HL-60 (cell line): ENCODE data around the gene EIF2S3B.

ENCODE experiments used
- DNase-seq, 2 experiments: peaks; one replicate each; pipeline ENCODE4 v3.0.0-alpha.2; 2010 to 2020; ENCODE audit warnings: low read depth in 1 of 2, low spot score in 1 of 2
- H3K27ac ChIP-seq: fragments of 250-450 bp; sonication (Bioruptor Pico); replicated peaks from 2 replicates; pipeline ENCODE4 v1.5.1; 2020; ENCODE audit warnings: mild to moderate bottlenecking, moderate library complexity
- H3K27me3 ChIP-seq: fragments of 250-450 bp; sonication (Bioruptor Pico); 2 replicates; pipeline ENCODE4 v1.5.1; 2021; ENCODE audit warnings: mild to moderate bottlenecking, moderate library complexity; ENCODE audit not compliant: insufficient read depth, poor library complexity, severe bottlenecking
- H3K4me3 ChIP-seq: replicated peaks from 2 replicates; pipeline ENCODE4 v1.5.1; 2011; ENCODE audit warnings: mild to moderate bottlenecking, control low read depth, low read length; ENCODE audit not compliant: insufficient read depth
- GABPA ChIP-seq: IDR thresholded peaks from 2 replicates; pipeline ENCODE4 v1.6.1; 2012; ENCODE audit warnings: low read depth
- POLR2AphosphoS5 ChIP-seq: IDR thresholded peaks from 2 replicates; pipeline ENCODE4 v1.6.1; 2012; ENCODE audit warnings: low read depth
- SPI1 ChIP-seq: IDR thresholded peaks from 2 replicates; pipeline ENCODE4 v1.6.1; 2012; ENCODE audit warnings: low read depth, mild to moderate bottlenecking, borderline replicate concordance
- TF ChIP-seq, protein P1 (sequence below): IDR thresholded peaks from one replicate; pipeline ENCODE4 v1.5.1; 2011; ENCODE audit warnings: low read length, control low read depth, inconsistent platforms; ENCODE audit not compliant: insufficient read depth
- TF ChIP-seq, protein P2 (sequence below): IDR thresholded peaks from 2 replicates; pipeline ENCODE4 v1.6.1; 2012; ENCODE audit warnings: low read depth; ENCODE audit not compliant: insufficient replicate concordance

Gene EIF2S3B

DNA sequence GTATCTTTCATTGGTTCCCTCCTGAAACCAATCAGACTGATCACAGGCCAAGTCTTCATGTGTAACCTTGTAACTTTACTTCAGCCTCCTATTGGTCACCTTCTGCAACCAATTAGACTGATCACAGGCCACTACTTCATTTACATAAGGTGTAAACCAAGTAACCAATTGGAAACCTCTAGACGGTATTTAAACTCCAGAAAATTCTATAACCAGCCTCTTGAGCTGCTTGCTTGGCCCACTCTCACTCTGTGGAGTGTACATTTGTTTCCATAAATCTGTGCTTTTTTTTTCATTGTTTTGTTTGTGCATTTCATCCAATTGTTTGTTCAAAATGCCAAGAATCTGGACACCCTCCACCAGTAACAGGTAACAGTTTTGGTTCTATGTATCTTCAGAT is 47.5 kb downstream of the EIF2S3B start:
- TF ChIP-seq SPI1 = no peak
- TF ChIP-seq, protein P1, sequence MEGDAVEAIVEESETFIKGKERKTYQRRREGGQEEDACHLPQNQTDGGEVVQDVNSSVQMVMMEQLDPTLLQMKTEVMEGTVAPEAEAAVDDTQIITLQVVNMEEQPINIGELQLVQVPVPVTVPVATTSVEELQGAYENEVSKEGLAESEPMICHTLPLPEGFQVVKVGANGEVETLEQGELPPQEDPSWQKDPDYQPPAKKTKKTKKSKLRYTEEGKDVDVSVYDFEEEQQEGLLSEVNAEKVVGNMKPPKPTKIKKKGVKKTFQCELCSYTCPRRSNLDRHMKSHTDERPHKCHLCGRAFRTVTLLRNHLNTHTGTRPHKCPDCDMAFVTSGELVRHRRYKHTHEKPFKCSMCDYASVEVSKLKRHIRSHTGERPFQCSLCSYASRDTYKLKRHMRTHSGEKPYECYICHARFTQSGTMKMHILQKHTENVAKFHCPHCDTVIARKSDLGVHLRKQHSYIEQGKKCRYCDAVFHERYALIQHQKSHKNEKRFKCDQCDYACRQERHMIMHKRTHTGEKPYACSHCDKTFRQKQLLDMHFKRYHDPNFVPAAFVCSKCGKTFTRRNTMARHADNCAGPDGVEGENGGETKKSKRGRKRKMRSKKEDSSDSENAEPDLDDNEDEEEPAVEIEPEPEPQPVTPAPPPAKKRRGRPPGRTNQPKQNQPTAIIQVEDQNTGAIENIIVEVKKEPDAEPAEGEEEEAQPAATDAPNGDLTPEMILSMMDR = no peak
- no peak for TF ChIP-seq POLR2AphosphoS5
- TF ChIP-seq, protein P2, sequence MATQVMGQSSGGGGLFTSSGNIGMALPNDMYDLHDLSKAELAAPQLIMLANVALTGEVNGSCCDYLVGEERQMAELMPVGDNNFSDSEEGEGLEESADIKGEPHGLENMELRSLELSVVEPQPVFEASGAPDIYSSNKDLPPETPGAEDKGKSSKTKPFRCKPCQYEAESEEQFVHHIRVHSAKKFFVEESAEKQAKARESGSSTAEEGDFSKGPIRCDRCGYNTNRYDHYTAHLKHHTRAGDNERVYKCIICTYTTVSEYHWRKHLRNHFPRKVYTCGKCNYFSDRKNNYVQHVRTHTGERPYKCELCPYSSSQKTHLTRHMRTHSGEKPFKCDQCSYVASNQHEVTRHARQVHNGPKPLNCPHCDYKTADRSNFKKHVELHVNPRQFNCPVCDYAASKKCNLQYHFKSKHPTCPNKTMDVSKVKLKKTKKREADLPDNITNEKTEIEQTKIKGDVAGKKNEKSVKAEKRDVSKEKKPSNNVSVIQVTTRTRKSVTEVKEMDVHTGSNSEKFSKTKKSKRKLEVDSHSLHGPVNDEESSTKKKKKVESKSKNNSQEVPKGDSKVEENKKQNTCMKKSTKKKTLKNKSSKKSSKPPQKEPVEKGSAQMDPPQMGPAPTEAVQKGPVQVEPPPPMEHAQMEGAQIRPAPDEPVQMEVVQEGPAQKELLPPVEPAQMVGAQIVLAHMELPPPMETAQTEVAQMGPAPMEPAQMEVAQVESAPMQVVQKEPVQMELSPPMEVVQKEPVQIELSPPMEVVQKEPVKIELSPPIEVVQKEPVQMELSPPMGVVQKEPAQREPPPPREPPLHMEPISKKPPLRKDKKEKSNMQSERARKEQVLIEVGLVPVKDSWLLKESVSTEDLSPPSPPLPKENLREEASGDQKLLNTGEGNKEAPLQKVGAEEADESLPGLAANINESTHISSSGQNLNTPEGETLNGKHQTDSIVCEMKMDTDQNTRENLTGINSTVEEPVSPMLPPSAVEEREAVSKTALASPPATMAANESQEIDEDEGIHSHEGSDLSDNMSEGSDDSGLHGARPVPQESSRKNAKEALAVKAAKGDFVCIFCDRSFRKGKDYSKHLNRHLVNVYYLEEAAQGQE = no peak
- no peak for TF ChIP-seq GABPA

DNA sequence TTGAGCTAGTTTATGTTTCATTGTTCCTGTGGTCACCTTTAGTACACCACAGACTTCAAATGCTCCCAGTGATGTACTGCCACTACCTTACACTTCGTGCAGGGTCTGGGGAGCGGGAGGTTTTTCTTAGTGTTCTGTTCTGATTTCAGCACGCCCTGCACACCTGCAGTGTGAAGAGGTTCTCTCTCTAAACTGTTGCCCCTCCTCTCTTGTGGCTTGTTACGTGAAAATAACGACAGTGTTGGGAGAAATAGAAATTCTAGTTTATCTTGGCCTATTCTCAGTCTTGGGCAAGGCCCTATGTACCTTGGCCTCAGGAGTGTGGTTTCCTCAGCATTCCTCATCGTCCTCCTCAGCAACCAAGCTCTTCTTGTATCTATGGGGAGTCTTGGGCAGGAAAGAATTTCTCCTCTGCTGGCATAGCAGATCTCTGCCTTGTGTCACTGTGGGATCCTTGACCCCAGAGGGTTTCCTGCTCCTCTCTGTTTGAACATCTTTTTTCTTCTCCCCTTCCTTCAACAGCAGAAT is 48.6 kb downstream of the EIF2S3B start:
- H3K4me3 ChIP-seq = no peak overlapping the region
- no peak for DNase-seq
- no peak for TF ChIP-seq POLR2AphosphoS5
- TF ChIP-seq, protein P1 = no peak
- no peak for TF ChIP-seq GABPA
- TF ChIP-seq SPI1 = no peak
- TF ChIP-seq, protein P2 = no peak

More for the DNA sequence above, 47.5 kb downstream of the EIF2S3B start:
- Histone ChIP-seq H3K27me3 (no peaks in the 10 kb centered on the region), H3K27ac (no peak overlapping the region), H3K4me3 (no peak overlapping the region)
- no peak for DNase-seq

DNA sequence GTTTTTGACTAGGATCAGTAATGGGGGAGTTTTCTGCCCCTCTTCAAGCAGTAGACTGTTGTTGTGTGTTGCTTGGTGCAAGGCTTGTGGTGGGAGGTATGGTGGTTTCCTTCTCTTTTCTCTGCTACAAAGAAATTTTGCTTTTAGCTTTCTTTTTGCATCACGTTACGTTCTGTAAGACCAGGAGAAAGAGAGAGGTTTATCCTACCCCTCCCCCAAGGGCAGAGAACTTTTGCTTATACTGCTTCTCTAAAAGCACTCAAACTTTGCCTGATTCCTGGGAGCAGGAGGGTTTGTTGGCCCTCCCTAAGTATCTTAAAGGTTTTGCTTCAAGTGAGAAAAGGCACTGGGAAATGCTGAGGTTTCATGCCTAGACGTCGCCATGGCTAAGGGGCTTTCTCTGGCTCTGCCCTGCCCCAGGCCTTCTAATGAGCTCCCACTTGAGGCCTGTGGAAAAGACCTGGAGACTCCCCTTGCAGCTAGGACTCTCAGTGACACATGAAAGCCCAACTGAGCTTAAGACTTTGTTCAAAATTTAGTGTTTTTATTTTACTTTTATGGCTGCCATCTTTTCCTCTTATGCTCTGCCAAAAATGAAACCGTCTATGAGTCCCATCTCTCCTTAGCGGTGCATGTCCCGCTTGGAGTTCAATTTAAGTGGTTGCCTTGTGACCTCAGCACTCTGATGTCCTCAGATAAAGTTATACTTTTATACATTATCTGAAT is 49.2 kb downstream of the EIF2S3B start:
- H3K4me3 ChIP-seq = no peak overlapping the region
- no peaks in the 10 kb centered on the region for H3K27me3 ChIP-seq
- H3K27ac ChIP-seq = no peak overlapping the region
- DNase-seq = no peak
- TF ChIP-seq, protein P2 = no peak

More for the DNA sequence above, 48.6 kb downstream of the EIF2S3B start:
- Histone ChIP-seq H3K27ac (no peak overlapping the region), H3K27me3 (no peaks in the 10 kb centered on the region)
